BE2C (cell line): ENCODE data around the gene HOXC5.

Experiments
- DNase-seq: peaks from one replicate; pipeline ENCODE4 v3.0.0-alpha.2; 2020
- H3K27me3 ChIP-seq: fragments of 250-450 bp; sonication (Bioruptor Pico); 2 replicates; pipeline ENCODE4 v1.5.1; 2020; ENCODE audit warnings: mild to moderate bottlenecking
- H3K36me3 ChIP-seq: fragments of 250-450 bp; sonication (Bioruptor Pico); 2 replicates; pipeline ENCODE4 v1.5.1; 2020; ENCODE audit warnings: mild to moderate bottlenecking
- H3K4me1 ChIP-seq: fragments of 250-450 bp; sonication (Bioruptor Pico); 2 replicates; pipeline ENCODE4 v1.5.1; 2020
- H3K4me3 ChIP-seq: 2 replicates; pipeline ENCODE4 v1.5.1; 2011; ENCODE audit warnings: low read depth, low read length
- H3K9me3 ChIP-seq: fragments of 250-450 bp; sonication (Bioruptor Pico); 2 replicates; pipeline ENCODE4 v1.5.1; 2020
- TF ChIP-seq, protein P1 (sequence below): IDR thresholded peaks from 2 replicates; pipeline ENCODE4 v1.5.1; 2012; ENCODE audit warnings: mild to moderate bottlenecking, low read depth, low read length

The HOXC5 gene

DNA sequence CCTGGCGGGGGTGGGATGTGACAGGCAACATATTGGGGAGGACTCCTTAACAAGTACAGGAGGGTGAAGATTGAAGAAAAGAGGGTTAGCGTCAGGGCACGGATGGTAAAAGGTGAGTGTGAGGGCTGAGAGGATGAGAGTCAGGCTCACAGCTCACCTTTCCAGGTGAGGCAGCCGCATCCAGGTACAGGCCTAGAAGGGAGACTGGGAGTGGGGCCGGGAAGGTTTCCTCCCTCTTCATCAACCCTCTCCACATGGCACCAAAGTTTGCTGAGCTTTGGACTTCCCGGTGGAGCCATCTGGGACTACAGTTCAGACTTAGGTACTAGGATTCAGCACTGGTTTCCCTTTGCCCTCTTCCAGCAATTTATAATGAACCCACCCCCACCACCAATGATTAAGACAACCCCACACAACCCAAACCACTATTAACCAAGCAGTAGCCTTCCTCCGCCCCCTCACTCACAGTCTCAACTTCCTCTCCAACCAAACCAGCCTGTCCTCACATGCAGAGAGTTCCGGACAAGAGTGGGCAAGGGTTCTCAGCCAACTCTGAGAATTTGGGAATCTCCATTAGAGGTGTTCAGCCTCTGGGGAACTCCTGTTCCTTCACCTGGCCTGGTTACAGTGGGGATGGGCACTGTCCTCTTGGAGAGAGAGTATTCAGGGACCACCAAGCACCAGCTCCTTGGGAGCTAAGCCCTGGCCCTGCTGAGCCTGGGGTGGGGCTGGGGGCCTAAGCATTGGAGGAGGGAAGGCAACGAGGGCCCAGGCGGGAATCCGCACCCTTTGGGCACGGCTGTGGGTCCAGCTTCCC is 18.4 kb downstream of the HOXC5 start:
- no peak overlapping the region for H3K4me3 ChIP-seq
- H3K4me1 ChIP-seq, result peaks cover 15% of the 10 kb centered on the region
- no peaks in the 10 kb centered on the region for H3K27me3 ChIP-seq
- no peak for DNase-seq
- no peaks in the 10 kb centered on the region; the same call in none of the 2 replicates for H3K36me3 ChIP-seq
- H3K9me3 ChIP-seq, result no peaks in the 10 kb centered on the region
- TF ChIP-seq, protein P1, sequence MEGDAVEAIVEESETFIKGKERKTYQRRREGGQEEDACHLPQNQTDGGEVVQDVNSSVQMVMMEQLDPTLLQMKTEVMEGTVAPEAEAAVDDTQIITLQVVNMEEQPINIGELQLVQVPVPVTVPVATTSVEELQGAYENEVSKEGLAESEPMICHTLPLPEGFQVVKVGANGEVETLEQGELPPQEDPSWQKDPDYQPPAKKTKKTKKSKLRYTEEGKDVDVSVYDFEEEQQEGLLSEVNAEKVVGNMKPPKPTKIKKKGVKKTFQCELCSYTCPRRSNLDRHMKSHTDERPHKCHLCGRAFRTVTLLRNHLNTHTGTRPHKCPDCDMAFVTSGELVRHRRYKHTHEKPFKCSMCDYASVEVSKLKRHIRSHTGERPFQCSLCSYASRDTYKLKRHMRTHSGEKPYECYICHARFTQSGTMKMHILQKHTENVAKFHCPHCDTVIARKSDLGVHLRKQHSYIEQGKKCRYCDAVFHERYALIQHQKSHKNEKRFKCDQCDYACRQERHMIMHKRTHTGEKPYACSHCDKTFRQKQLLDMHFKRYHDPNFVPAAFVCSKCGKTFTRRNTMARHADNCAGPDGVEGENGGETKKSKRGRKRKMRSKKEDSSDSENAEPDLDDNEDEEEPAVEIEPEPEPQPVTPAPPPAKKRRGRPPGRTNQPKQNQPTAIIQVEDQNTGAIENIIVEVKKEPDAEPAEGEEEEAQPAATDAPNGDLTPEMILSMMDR, result no peak

DNA sequence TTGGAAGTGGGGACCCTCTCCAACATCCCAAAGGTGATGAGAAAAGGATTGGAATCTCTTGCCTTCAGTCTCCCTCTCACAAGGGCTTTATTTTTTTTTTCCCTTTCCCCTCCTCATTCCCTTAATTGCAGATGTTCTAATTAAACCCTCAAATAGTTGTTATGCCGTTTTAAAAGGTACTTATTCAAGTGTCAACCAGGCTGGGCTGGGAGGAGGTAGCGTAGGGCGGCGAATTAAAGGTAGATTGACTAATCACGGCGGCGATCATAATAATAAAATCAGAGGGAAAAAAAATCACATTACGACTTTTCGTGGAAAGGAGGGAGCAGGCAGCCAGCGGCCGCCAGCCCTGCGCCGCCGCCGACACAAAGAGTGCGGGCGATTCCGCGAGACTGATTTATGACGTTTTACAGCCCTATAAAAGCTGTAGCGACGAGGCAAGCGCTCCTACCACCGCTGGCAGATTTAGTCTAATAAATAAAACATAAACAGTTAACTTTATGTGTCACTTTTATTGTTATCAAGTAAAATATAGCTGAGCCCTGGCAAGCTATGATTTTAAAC is 19.1 kb downstream of the HOXC5 start:
- TF ChIP-seq, protein P1, result no peak
- Histone ChIP-seq H3K9me3 (no peaks in the 10 kb centered on the region), H3K27me3 (no peaks in the 10 kb centered on the region), H3K36me3 (no peaks in the 10 kb centered on the region; the same call in none of the 2 replicates), H3K4me3 (peak overlapping the region; percentile 80), H3K4me1 (peaks cover 15% of the 10 kb centered on the region)
- peak; percentile 58 for DNase-seq

DNA sequence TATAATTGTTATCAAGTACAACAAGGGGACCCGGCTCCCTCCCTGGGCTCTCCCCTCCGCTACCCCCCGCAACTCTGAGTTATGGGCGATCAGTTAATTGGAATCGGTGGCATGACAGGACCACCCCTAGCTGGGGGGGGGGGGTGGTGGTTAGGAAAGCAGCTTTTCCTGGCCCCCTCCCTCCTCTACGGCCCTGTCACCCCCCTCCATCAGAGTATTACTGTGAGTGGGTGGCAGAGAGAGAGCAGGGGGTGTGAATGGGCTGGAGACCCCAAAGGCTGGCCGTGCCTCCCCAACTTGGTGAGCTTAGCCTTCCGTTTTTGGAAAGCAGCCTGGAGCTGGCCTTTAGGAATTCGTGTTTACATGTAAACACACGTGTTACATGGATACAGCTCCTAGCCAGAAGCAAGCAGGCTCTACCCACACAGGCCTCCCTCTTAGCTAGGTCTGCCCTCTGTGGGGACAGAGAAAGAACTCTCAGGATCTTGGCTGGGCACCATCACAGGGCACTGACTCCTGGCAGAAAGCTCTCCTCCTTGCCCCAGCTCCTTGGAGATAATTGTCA is 19.7 kb downstream of the HOXC5 start:
- no peak for DNase-seq
- Histone ChIP-seq H3K9me3 (no peaks in the 10 kb centered on the region), H3K4me3 (peak overlapping the region; percentile 80), H3K27me3 (no peaks in the 10 kb centered on the region), H3K4me1 (peaks cover 15% of the 10 kb centered on the region), H3K36me3 (peaks cover 3% of the 10 kb centered on the region)
- TF ChIP-seq, protein P1, result no peak

DNA sequence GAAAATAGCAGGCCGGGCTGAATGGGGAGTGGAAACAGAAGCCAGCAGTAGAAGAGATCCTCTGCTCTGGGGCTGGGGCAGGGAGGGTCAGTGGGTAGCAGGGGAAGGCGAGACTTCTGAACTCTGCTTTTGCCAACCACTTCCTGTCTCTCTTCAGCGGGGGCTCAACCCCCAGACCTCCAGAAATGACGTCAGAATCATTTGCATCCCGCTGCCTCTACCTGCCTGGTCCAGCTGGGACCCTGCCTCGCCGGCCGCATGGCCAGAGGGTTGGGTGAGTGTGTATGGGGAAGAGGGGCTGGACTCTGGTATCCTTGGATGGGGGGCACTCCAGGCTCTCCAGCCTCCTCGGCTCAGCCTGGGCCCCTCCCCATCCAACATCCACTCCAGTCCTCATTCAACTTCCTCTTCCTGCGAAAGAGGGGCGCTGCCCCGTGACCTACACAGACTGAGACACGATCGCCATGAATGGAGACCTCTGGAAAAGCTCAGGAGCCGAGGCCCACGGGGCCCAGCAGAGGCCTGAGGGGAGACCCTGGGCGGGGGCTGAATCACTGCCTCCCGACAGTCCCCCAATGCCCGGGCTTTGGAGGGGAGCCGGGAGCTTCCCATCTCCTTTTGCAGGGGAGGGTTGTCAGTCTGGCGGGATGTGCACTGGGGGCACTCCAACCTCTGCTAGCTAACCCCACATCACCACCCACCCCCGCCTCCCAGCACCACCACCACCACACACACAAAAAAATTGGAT is 20.3 kb downstream of the HOXC5 start:
- TF ChIP-seq, protein P1, result no peak
- Histone ChIP-seq H3K9me3 (no peaks in the 10 kb centered on the region), H3K4me1 (peaks cover 15% of the 10 kb centered on the region), H3K36me3 (peaks cover 10% of the 10 kb centered on the region), H3K27me3 (no peaks in the 10 kb centered on the region), H3K4me3 (peak overlapping the region; percentile 80)
- peak; percentile 39 for DNase-seq

DNA sequence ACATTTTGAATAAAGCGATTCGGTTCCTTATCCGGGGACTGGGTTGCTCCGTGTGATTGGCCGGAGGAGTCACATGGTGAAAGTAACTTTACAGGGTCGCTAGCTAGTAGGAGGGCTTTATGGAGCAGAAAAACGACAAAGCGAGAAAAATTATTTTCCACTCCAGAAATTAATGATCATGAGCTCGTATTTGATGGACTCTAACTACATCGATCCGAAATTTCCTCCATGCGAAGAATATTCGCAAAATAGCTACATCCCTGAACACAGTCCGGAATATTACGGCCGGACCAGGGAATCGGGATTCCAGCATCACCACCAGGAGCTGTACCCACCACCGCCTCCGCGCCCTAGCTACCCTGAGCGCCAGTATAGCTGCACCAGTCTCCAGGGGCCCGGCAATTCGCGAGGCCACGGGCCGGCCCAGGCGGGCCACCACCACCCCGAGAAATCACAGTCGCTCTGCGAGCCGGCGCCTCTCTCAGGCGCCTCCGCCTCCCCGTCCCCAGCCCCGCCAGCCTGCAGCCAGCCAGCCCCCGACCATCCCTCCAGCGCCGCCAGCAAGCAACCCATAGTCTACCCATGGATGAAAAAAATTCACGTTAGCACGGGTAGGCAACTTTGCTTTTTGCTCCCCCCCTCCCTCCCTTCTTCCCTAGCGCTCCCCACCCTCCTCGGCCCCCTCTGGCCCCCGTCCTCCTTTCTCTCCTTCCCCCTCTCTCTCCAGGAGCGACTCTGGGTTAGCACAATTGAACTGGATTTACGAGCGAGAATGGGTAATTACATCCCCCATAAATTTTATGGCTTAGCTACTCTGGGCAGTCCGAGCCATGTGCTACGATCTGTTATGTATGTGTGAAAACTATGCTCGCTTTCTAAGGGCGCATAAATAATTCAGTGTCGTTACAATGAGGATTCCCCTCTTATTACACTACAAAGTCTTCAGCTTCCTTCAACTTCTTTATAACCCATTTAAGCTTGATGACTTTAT is 21.2 kb downstream of the HOXC5 start, which contains the start of gene HOXC4:
TSS of gene HOXC4 (plus strand) at position 85 of the 991 bp plus-strand sequence. CDS start at position 173, 88 bp downstream.
- no peaks in the 10 kb centered on the region for H3K9me3 ChIP-seq
- H3K27me3 ChIP-seq, result no peaks in the 10 kb centered on the region
- DNase-seq, result peak; percentile 60
- peaks cover 11% of the 10 kb centered on the region for H3K36me3 ChIP-seq
- H3K4me1 ChIP-seq, result peaks cover 15% of the 10 kb centered on the region
- TF ChIP-seq, protein P1, result 0 out of 2 replicates have a peak, but pooled peaks have one; percentile 10
- peak within 1 kb of the TSS; percentile 80 for H3K4me3 ChIP-seq
